Stimulated activated CD8-positive, alpha-beta memory T cell treated with anti-CD3 and anti-CD28 coated beads, Interleukin-12 subunit alpha, Interleukin-12 subunit beta, amount 100 ng/mL, for 1 hour (primary cell): ENCODE results near the gene TENM3.

ENCODE experiments used
- DNase-seq: peaks from one replicate; pipeline ENCODE4 v3.0.0-alpha.2; 2020; ENCODE audit warnings: low read depth

The TENM3 gene

GRCh38 chr4:182255441-182256190, 12.4 kb downstream of the TENM3 start:
- no peak for DNase-seq

GRCh38 chr4:182257016-182257415, 13.8 kb downstream of the TENM3 start:
- no peak for DNase-seq

GRCh38 chr4:182257503-182257902, 14.3 kb downstream of the TENM3 start:
- no peak for DNase-seq

GRCh38 chr4:182258441-182259000, 15.3 kb downstream of the TENM3 start:
- DNase-seq, result no peak

GRCh38 chr4:182261651-182262223, 18.5 kb downstream of the TENM3 start:
- DNase-seq, result no peak

- no peak for DNase-seq
Measured at GRCh38 chr4:182263562-182263961, 20.4 kb downstream of the TENM3 start.

GRCh38 chr4:182264139-182264752, 21.0 kb downstream of the TENM3 start:
- DNase-seq, result no peak

- DNase-seq, result no peak
Measured at GRCh38 chr4:182265881-182266280, 22.7 kb downstream of the TENM3 start.

GRCh38 chr4:182267048-182267447, 23.8 kb downstream of the TENM3 start:
- no peak for DNase-seq

GRCh38 chr4:182268966-182269365, 25.8 kb downstream of the TENM3 start:
- no peak for DNase-seq

- DNase-seq, result no peak
Measured at GRCh38 chr4:182271731-182272130, 28.5 kb downstream of the TENM3 start.

GRCh38 chr4:182272151-182272550, 28.9 kb downstream of the TENM3 start:
- no peak for DNase-seq

GRCh38 chr4:182273191-182273935, 30.2 kb downstream of the TENM3 start:
- DNase-seq, result no peak

- DNase-seq, result no peak
Measured at GRCh38 chr4:182276210-182277109, 33.3 kb downstream of the TENM3 start.

GRCh38 chr4:182277377-182277776, 34.2 kb downstream of the TENM3 start:
- no peak for DNase-seq

GRCh38 chr4:182278729-182279128, 35.5 kb downstream of the TENM3 start:
- DNase-seq, result no peak

- DNase-seq, result no peak
Measured at GRCh38 chr4:182280436-182281111, 37.4 kb downstream of the TENM3 start.

GRCh38 chr4:182286035-182286434, 42.8 kb downstream of the TENM3 start:
- DNase-seq, result no peak

- DNase-seq, result no peak
Measured at GRCh38 chr4:182286931-182287330, 43.7 kb downstream of the TENM3 start.

GRCh38 chr4:182288534-182288933, 45.3 kb downstream of the TENM3 start:
- DNase-seq, result no peak

- no peak for DNase-seq
Measured at GRCh38 chr4:182289809-182290208, 46.6 kb downstream of the TENM3 start.
